GM18870 (cell line): ENCODE data around the gene NEURL4.
"Not testable (repeated sequence)": the region's sequence is repeated elsewhere in the genome, so short reads cannot be mapped to it uniquely, and the experiment has no call there.

Experiments used
- ATAC-seq: cut with Tn5 transposase; IDR thresholded peaks from one replicate; pipeline ENCODE4 v1.9.1; 2021; ENCODE audit warnings: moderate library complexity; ENCODE audit not compliant: unreplicated experiment

NEURL4 gene

GRCh38 chr17:7347630-7348477 is 18.7 kb upstream of the NEURL4 start:
- ATAC-seq: no peak

DNA sequence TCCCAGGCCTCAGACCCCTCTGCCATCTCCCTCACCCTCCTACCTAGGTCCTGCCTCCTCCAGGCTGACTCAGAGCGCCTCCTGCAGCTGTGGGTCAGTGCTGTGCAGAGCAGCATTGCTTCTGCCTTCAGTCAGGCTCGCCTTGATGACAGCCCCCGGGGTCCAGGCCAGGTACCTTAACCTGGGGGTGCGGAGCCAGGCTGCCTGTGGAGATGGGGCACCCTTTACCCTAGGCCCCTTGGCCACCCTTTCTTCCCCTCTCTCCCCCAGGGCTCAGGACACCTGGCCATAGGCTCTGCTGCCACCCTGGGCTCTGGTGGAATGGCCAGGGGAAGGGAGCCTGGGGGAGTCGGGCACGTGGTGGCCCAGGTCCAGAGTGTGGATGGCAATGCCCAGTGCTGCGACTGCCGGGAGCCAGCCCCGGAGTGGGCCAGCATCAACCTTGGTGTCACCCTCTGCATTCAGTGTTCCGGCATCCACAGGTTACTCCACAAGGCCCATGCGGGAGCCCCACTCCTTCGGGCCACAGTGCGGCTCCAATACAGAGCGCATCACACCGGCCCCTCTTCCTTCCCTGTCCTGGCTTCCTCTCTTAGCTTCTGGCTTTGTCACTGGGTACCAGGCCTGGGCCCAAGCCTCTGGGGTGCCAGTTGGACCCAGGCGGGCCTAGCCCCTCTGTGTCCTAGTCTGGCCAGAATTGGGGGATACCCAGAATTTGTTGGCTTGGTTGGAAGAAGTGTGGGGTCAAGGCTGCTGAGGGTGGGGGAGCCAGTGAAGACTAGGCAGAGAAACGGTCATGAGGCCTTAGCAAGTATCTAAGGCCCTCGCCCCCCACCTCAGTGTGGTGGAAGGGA is 17.9 kb upstream of the NEURL4 start:
- ATAC-seq: no peak

- no peak for ATAC-seq
Observed at GRCh38 chr17:7343250-7343649, 14.1 kb upstream of the NEURL4 start.

DNA sequence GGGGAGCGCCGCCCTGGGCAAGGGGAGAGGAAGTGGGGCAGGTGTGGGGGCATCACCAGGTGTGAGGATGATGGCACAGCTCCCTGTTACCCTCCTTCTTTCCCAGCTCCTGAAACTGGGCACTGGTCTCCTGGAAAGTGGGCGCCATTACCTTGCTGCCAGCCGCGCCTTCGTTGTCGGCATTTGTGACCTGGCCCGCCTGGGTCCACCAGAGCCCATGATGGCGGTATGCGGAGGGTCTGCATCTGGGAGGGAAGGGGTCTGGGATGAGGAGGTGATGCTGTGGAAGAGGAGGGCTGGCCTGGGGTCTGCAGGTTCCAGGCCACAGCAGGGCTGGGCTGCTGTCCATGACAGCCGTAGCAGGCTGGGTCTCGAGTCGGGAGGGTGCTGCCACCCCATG is 12.7 kb upstream of the NEURL4 start:
- ATAC-seq: no peak

DNA sequence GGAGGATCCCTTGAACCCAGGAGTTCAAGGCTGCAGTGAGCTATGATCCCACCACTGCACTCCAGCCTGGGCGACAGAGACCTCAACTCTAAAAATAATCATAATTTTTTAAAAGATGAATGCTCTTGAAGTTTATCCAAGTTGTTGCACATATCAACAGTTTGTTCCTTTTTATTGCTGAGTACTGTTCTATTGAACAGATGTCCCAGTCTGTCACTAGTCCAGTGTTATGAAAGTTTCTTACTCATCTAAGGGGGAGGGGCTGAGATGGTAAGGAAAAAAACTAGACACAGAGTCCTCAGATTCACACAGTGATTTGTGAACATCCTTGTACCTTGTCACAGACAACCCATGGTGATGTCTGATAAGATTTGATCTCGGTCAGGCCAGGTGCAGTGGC is 11.0 kb upstream of the NEURL4 start:
- ATAC-seq: no peak

DNA sequence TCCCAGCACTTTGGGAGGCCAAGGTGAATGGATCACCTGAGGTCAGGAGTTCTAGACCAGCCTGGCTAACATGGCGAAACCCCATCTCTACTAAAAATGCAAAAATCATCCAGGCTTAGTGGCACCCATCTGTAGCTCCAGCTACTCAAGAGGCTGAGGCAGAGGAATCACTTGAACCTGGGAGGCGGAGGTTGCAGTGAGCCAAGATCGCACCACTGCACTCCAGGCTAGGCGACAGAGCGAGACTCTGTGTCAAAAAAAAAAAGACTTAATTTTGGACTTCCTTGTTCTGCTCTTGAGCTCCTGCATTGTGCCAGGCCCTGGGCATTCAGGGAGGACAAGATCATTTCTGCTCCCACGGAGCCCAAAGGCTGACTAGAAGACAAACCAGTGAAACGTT is 8.5 kb upstream of the NEURL4 start:
- ATAC-seq: not testable (repeated sequence)

DNA sequence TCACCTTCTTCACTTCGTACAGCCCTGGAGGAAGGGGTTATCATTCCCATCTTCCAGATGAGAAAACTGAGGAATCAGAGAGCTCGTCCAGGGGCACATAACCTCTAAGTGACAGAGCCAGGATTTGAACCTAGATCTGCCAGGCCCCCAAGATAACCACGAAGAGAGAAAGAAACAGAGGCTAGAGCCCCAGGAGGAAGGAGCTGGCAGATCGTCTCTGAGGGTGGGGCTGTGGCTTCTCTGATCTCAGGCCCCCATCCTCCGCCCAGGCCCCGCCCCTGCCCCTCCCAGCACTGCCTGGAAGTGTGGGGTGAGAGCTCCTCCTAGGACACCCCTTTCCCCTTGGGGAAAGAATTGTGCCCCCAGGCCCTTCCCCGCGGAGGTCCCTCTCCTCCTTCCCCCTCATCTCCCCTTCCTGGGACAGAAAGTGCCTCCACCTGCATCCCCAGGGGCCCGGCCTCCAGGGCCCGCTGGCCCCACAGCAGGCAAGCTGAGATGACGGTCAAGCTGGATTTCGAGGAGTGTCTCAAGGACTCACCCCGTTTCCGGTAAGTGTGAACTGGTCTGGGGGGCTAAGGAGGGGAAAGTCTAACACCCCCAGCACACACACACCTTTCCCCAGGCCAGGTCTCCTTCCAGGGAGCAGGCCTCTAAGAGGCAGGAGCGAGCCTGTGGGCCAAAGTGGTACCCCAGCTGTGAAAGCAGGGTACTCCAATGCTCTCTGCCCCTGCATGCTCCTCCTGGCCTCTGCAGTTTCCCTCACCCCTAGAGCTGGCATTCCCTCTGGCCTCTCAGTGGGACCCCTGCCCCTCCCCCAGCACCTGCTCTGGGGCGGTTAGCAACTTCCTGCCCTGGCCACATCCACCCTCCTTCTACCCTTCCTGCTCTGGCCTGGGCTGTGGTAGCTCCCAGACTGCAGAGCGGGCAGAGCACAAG is 7.4 kb upstream of the NEURL4 start, which contains the start of gene ACAP1:
Gene ACAP1, plus strand, starts transcription at position 290 of the 936 bp plus-strand sequence. Its CDS starts 206 bp downstream, at position 496.
- no peak for ATAC-seq

DNA sequence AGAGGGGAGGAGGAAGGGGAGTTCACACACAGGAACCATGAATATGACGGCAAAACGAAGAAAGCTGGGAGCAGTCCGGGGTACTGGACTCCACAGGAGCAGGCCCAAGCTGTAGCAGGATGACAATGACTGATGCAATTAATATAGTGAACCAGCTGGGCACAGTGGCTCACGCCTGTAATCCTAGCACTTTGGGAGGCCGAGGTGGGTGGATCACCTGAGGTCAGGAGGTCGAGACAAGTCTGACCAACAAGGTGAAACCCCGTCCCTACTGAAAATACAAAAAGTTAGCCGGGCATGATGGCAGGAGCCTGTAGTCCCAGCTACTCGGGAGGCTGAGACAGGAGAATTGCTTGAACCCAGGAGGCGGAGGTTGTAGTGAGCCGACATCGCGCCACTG is 6.6 kb upstream of the NEURL4 start:
- not testable (repeated sequence) for ATAC-seq

- no peak for ATAC-seq
Observed at GRCh38 chr17:7334938-7335538, 5.9 kb upstream of the NEURL4 start.

DNA sequence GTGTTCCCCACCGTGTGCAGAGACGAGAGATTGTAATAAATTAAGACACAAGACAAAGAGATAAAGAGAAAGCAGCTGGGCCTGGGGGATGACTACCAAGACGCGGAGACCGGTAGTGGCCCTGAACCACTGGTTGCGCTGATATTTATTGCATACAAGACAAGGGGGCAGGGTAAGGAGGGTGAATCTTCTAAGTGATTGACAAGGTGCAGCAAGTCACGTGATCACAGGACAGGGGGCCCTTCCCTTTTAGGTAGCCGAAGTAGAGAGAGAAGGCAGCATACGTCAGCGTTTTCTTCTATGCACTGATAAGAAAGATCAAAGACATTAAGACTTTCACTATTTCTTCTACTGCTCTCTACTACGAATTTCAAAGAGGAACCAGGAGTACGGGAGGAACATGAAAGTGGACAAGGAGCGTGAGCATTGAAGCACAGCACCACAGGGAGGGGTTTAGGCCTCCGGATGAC is 3.5 kb upstream of the NEURL4 start:
- ATAC-seq: not testable (repeated sequence)

DNA sequence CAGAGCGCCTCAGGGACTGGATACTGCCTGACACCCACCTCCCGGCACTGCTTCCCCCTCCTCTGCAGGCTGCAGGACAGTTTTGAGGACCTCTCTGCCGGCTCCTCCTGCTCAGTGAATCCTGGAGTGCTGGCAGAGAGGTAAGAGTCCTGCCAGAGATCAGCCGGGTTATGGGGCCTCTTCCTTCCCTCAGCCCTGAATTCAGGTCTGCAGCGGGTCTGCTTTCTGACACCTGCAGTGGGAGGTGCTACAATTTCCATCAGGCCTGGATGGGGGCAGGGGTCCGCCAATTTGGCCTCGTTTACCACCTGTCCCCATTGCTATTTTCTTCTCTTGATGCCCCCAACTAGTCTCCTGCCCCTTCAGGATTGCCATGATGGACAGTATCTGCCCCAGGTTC is 3.0 kb upstream of the NEURL4 start:
- ATAC-seq: no peak

DNA sequence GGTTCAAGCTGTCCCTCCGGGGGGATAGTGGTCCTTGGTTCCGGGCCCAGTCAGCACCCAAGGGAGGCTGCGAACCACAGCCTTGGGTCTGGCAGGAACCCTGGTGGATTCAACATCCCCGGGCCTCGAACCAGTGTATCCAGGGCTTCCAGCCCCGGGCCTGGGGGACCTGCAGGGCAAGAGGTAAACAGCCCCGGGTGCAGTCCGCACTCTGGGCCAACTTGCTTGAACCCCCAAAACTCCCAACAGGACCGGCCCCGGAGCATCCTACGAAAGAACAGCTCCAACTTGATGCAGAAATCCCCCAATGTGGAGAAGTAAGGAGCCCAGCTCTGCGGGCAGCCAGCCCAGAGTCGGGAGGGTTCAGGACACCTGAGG is 1.5 kb upstream of the NEURL4 start:
- no peak for ATAC-seq

DNA sequence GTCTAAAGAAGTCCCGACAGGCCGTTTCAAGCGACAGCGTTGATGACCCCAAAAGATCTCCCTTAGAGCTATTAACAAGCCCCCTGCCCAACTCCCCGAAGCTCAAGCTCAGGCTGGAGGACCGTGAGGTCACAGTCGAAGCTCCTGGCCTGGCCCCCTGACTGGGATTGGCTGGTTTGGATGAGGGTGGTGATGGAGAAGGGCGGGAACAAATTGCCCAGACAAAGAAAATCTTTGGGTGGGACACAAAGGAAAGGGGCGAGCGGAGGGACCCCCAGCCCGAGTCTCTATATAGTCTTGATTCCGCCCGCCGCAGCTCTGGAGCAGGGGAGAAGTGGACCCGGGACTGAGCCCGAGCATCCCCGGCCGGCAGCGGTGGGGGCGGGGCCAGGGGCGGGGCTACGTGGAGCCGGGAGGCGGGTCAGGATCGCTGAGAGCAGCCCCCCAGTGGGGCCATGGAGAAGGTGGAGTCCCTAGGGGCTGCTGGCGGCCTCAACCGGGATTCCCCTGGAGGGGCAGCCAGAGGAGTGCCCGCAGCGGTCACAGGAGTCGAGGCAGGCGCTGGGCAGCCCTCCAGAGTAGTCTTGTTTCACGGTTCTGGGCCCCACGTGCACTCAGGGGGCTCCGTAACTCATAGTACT is 982 bp upstream of the NEURL4 start:
- peak; percentile 30 for ATAC-seq

DNA sequence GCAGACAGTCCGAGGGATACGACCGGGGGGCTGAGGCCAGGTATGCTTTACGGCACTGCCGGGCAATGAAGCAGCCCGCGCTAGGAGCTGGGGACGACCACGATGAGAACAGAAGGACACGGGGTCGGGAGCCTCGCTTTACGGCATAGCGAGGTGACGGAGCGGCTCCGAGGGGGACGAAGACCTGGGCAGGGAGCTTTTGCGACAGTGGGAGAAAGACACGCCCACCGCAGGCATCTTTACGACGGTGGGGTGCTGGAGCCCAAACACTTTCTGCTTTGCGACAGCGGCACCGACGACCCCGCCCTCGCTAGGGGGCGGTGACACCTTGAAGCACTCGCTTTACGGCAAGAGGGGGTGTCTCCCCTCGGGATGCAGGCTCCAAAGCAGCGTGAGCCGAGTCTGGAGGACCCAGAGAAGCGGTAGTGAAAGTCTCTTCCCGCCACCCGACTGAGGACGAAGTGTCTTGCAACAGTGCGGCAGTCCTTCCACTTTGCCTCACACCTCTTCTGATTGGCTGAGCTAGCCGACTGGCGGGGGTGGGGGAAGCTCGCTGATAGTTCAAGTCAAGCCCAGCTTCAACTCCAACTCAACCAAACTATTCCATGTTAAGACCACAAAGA is 350 bp upstream of the NEURL4 start:
- peak; percentile 49 for ATAC-seq

- ATAC-seq: no peak
Observed at GRCh38 chr17:7328009-7328408, 1.1 kb downstream of the NEURL4 start.

GRCh38 chr17:7327501-7327900 is 1.6 kb downstream of the NEURL4 start:
- ATAC-seq: no peak

DNA sequence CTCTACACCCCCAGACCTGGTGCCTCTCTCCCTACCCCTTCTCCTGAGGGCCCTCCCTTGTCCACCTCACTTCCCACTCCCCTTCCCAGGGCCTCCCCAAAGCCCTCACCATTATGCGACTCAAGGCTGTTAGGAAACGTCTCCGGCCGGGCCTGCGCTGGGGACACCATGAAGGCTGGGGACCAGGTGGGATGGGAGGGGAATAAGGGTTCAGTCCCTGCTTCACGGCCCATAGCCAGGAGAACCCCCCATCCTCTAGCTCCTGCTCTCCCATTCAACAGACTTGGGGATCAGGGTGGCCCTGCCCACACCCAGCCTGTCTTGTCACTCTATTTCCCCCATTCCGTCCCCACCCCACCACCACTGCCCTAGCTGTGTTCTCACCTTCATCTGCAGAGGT is 2.1 kb downstream of the NEURL4 start:
- ATAC-seq: no peak

DNA sequence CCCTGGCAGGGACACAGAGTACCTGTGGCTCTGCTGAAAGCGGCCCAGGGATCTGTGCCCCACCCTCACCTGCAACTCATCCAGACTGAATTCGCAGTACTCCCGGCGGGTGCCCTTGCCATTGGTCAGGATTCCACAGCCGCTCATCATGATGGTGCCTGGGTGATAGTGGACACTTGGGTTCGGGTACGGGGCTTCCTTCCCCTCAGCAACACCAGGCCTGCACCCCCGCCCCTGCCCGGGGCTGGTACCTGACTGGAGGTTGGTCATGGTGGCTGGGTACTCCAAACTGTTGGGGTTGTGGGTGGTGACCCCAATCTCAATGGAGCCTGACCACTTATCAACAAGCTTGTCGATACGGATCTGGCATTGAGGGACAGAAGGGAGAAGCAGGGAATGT is 2.9 kb downstream of the NEURL4 start:
- ATAC-seq: no peak

GRCh38 chr17:7325031-7325528 is 4.1 kb downstream of the NEURL4 start:
- ATAC-seq: no peak
